GM12875 (cell line): ENCODE data around the gene IDS.
A peak's percentile ranks its signal among the peaks of the same experiment; 100 is the strongest.

Source experiments
- H3K4me3 ChIP-seq: one replicate; pipeline ENCODE4 v1.5.1; 2011; ENCODE audit warnings: low read depth, low read length, control low read depth
- TF ChIP-seq, protein P1 (sequence below): IDR thresholded peaks from 2 replicates; pipeline ENCODE4 v1.5.1; 2011; ENCODE audit warnings: low read depth, mild to moderate bottlenecking, control low read depth, inconsistent platforms, low read length, moderate library complexity, borderline replicate concordance; ENCODE audit not compliant: insufficient read depth

IDS gene

DNA sequence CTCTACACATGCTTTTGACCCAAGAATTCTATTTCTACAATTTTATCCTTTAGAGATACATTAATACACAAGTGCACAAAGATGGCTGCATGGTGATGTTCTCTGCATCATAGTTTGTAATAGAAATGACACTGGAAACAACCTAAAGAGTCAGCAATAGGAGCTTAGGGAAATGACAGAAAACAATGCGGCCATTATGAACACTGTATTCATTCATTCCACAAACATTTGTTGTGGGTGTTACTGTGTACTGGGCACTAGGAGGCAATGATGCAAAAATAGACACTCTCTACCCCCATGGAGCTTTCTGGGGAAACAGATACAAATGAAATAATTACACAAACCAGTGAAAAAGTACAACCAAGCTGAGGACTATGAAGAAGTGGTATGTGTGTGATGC, 32.0 kb downstream of the IDS start:
- TF ChIP-seq, protein P1, sequence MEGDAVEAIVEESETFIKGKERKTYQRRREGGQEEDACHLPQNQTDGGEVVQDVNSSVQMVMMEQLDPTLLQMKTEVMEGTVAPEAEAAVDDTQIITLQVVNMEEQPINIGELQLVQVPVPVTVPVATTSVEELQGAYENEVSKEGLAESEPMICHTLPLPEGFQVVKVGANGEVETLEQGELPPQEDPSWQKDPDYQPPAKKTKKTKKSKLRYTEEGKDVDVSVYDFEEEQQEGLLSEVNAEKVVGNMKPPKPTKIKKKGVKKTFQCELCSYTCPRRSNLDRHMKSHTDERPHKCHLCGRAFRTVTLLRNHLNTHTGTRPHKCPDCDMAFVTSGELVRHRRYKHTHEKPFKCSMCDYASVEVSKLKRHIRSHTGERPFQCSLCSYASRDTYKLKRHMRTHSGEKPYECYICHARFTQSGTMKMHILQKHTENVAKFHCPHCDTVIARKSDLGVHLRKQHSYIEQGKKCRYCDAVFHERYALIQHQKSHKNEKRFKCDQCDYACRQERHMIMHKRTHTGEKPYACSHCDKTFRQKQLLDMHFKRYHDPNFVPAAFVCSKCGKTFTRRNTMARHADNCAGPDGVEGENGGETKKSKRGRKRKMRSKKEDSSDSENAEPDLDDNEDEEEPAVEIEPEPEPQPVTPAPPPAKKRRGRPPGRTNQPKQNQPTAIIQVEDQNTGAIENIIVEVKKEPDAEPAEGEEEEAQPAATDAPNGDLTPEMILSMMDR: no peak

DNA sequence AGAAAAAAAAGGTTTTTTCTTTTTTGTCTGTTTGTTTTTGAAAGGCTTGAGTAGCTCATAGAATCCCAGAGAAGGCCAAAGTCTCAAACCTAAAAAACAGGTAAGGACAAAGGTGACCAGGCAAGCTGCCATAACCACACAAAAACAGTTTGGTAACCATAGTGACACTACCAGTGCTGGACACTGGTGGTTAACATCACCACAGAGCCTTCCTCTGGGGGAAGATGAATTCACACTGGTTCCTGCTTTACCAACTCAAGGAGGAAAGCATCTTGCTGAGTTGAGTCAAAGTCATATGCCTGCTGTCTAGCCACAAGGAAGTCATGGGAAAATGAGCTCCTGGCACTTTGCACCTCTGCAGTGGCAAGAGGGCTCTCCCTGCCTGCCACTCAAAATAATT, 32.5 kb downstream of the IDS start:
- TF ChIP-seq, protein P1: no peak

More for the DNA sequence above, 32.0 kb downstream of the IDS start:
- H3K4me3 ChIP-seq: no peak overlapping the region

DNA sequence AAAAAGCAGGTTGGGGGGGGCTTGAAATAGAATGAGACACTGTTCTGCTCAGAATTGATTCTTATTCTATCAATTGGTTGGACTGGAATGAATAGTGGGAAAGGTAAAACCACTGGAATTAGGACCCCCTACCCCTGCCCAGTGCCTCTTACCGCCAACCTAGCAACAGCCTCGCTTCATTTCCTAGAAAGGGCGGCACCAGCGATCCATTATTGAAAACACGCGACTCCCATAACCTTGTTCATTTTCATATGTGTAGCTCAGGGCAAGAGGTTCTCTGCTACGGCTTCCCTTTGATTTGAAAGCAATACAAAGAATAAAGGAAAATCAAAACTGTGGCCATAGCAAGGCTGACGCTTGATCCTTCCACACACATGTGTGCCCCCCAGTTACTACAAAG, 33.7 kb downstream of the IDS start:
- TF ChIP-seq, protein P1: no peak
- no peak overlapping the region for H3K4me3 ChIP-seq

More for the DNA sequence above, 32.5 kb downstream of the IDS start:
- H3K4me3 ChIP-seq: no peak overlapping the region

DNA sequence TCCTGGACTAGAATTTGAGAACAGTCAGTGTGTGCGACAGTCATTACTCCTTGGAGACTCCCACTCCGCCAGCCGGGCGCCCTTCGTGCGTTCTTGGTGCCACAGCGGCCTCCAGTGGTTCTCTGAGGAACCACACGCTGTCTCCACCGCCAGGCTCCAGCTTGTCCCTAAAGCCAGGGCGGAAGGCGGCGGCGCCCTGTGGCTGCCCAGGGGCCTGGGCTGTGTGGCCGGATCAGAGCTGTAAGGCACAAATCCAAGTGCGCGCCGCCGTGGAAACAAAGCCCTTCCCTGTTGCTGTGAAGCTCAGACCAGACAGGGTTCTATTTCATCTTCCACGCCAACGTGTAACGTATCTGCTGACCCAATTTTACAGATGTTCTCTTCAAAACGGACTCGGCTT, 34.2 kb downstream of the IDS start:
- no peak overlapping the region for H3K4me3 ChIP-seq
- TF ChIP-seq, protein P1: peak; percentile 87

DNA sequence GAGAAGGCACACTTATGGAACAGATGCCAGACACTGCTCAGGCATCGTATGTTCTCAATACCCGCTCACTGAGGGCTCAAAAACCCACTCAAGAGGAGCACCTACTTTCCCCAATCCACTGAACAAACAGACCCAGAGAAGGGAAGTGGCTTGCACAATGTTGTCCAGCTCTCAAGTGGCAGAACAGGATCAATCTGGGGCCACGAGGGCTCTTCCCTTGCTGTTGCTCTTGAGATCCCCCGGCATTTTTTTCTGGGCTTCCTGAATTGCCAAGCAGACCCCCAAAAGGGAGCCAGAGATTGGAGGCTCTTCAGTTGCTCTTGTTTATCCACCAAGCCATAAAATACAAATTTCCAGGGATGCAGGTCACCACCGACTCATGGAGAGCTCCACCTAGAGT, 35.7 kb downstream of the IDS start:
- TF ChIP-seq, protein P1: no peak
- H3K4me3 ChIP-seq: no peak overlapping the region

DNA sequence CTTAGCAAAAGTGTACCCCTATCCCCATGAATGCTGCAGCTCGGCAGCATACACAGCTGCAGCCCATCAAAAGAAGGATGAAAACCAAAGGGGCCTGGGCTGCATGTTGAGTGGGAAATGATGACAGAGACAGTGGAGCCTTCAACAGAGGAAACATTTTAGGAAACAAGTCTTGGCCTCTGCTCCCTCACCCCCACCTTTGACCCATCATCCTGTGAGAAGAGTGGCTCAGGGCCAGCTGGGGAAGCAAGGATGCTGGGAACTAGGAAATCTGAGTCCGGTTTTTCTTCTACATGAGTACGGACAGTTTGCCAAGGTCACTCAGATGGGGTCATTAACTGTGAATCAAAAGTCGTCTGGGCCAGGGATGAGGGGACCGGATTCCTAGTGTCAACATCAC, 37.2 kb downstream of the IDS start:
- TF ChIP-seq, protein P1: no peak
- H3K4me3 ChIP-seq: no peak overlapping the region

DNA sequence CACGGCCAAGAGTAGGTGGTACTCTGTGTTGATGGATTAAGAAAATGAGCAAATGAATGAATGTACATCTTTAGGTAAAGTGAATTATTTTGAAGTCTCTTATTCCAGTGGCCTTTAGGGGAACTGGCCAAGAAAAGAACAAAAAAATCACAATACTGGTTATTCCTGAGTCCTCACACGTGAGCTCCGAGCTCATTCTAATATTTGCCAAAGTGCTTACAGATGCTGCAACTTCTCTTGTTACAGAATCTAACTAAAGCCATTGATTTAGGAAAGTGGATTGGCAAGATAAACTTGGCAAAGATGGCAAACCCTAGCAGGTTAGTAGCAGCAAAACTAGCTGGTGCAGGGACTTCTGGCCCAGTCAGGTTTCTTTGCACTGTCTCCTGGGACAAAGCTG, 37.6 kb downstream of the IDS start:
- H3K4me3 ChIP-seq: no peak overlapping the region
- TF ChIP-seq, protein P1: no peak
